Lower leg skin (tissue), 4 donors: Measurements from ENCODE around the gene CD200R1L. TPM values are rescaled to one million over a fixed set of nuclear protein-coding genes. Genes with fewer than 3 reads are reported as not detected.

ENCODE experiments used
- DNase-seq, 2 donors: peaks; one replicate each; pipeline ENCODE4 v3.0.0-alpha.2; 2019; ENCODE audit warnings: low spot score in 2 of 2
- H3K4me3 ChIP-seq: fragments of 200-600 bp; sonication (generic); 2 replicates; pipeline ENCODE4 v1.5.1; 2017; ENCODE audit warnings: mild to moderate bottlenecking, low read depth; ENCODE audit not compliant: poor library complexity, severe bottlenecking
- CTCF ChIP-seq, 3 donors: fragments of 450-650 bp; IDR thresholded peaks; one replicate each; pipeline ENCODE4 v1.5.1; 2016; ENCODE audit warnings: antibody characterized with exemption in 3 of 3, mild to moderate bottlenecking in 3 of 3, moderate library complexity in 2 of 3
- POLR2A ChIP-seq, 2 donors: fragments of 450-650 bp; IDR thresholded peaks; one replicate each; pipeline ENCODE4 v1.6.1; 2016 to 2017; ENCODE audit warnings: antibody characterized with exemption in 2 of 2, mild to moderate bottlenecking in 1 of 2, moderate library complexity in 1 of 2
- WGBS, 2 donors: methylation state at CpG; one replicate each; pipeline ENCODE4 v1.1.5; 2018; 5-methylcytosine and 5-hydroxymethylcytosine counted together
- intact Hi-C: fragments of 100-400 bp; cut with DNase I; formaldehyde crosslinking; loops from one replicate; pipeline ENCODE4 v1.15.0; 2023; ENCODE audit warnings: low total_unique reads
- total RNA-seq, 4 donors: library from RNA; depleted of rRNA; stranded (reverse); fragments of >200 nt; gene quantifications; one replicate each; pipeline ENCODE4 v1.1.0, GENCODE V29; 2016

Gene CD200R1L
- total RNA-seq, 4 donors from 2014 or later: not detected

- no peak overlapping the region for H3K4me3 ChIP-seq
- intact Hi-C loops: no loop called here
- WGBS, 2 donors: 53 to 58% methylated on average over 3 of the region's 3 CpGs
- TF ChIP-seq POLR2A (IDR thresholded peaks at IDR 0.05) (no peak), CTCF (IDR thresholded peaks at IDR 0.05) (no peak)
- DNase-seq: no peak
Measured at GRCh38 chr3:112779558-112780480, 66.8 kb downstream of the CD200R1L start.

GRCh38 chr3:112779011-112779410 is 67.7 kb downstream of the CD200R1L start:
- intact Hi-C loops: no loop called here
- DNase-seq: no peak
- TF ChIP-seq CTCF (IDR thresholded peaks at IDR 0.05): no peak
- no peak for TF ChIP-seq POLR2A (IDR thresholded peaks at IDR 0.05)
- no peak overlapping the region for H3K4me3 ChIP-seq

- DNase-seq: no peak
- no peak for TF ChIP-seq POLR2A (IDR thresholded peaks at IDR 0.05)
- TF ChIP-seq CTCF (IDR thresholded peaks at IDR 0.05): no peak
- 55 to 59% methylated on average over 5 of the region's 5 CpGs for WGBS, 2 donors
- H3K4me3 ChIP-seq: no peak overlapping the region
- intact Hi-C loops: no loop called here
Measured at GRCh38 chr3:112778353-112778948, 68.2 kb downstream of the CD200R1L start.

GRCh38 chr3:112777811-112778210 is 68.9 kb downstream of the CD200R1L start:
- TF ChIP-seq POLR2A (IDR thresholded peaks at IDR 0.05) (no peak), CTCF (IDR thresholded peaks at IDR 0.05) (no peak)
- DNase-seq: no peak
- H3K4me3 ChIP-seq: no peak overlapping the region
- intact Hi-C loops: no loop called here

- no peak for DNase-seq
- TF ChIP-seq CTCF (IDR thresholded peaks at IDR 0.05): no peak
- no peak for TF ChIP-seq POLR2A (IDR thresholded peaks at IDR 0.05)
- 80 to 86% methylated on average over 3 of the region's 3 CpGs for WGBS, 2 donors
- intact Hi-C loops: no loop called here
- no peak overlapping the region for H3K4me3 ChIP-seq
Measured at GRCh38 chr3:112776836-112777235, 69.8 kb downstream of the CD200R1L start.
